ENCODE data around the gene ZNRF2.
A peak's percentile ranks its signal among the peaks of the same experiment; 100 is the strongest.
"Not testable (repeated sequence)": the region's sequence is repeated elsewhere in the genome, so short reads cannot be mapped to it uniquely, and the experiment has no call there.

Gene ZNRF2

DNA sequence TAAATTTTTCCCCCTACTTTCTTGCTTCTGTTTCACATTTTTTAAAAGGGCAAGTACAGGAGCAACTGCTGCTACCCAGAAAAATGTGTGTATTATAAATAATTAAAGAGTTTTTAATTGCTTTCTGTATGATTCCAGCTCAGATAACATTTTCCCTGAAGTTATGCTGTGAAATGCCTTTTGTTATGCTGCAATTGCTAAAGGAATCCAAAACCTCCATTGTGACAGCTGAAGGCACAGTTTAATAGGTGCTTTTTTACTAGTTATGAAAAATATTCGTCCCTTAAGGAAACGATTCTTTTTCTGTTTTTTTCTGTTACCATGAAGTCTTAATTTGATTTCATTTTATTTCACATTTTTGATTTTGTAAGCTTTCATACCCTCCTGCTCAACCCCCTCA, 83.2 kb downstream of the ZNRF2 start:
- no peak for TF ChIP-seq CTCF (conservative IDR thresholded peaks at IDR 0.05; ENCODE audit: low read depth, low read length)
- H3K4me3 ChIP-seq (ENCODE audit: low read length): no peak overlapping the region
- peak; percentile 28 for DNase-seq (ENCODE audit: low read depth)

DNA sequence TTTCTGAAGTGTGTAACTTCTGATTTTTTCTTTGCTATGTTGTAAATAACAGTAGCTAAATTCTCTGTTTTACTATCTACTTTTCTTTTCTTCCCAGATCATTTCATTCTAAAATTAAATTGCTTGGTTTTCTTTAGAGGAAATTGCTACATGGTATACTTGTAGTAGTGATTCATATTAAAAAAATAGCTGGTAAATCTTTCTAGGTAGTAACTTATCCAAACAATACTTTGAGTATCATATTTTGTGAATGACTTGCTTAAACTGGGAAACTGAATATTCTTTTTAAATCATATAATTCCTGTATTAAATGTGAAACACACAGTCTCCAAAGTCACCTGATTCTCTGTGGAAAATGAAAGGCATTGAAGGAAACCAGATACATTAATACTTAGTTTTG, 85.5 kb downstream of the ZNRF2 start:
- no peak overlapping the region for H3K4me3 ChIP-seq (ENCODE audit: low read length)
- no peak for DNase-seq (ENCODE audit: low read depth)
- TF ChIP-seq CTCF (conservative IDR thresholded peaks at IDR 0.05; ENCODE audit: low read depth, low read length): no peak

GRCh38 chr7:30371321-30371720, 86.9 kb downstream of the ZNRF2 start:
- H3K4me3 ChIP-seq (ENCODE audit: low read length): no peak overlapping the region
- no peak for DNase-seq (ENCODE audit: low read depth)
- no peak for TF ChIP-seq CTCF (conservative IDR thresholded peaks at IDR 0.05; ENCODE audit: low read depth, low read length)

GRCh38 chr7:30378275-30378674, 93.9 kb downstream of the ZNRF2 start:
- no peak for TF ChIP-seq CTCF (conservative IDR thresholded peaks at IDR 0.05; ENCODE audit: low read depth, low read length)
- DNase-seq (ENCODE audit: low read depth): no peak
- H3K4me3 ChIP-seq (ENCODE audit: low read length): no peak overlapping the region

DNA sequence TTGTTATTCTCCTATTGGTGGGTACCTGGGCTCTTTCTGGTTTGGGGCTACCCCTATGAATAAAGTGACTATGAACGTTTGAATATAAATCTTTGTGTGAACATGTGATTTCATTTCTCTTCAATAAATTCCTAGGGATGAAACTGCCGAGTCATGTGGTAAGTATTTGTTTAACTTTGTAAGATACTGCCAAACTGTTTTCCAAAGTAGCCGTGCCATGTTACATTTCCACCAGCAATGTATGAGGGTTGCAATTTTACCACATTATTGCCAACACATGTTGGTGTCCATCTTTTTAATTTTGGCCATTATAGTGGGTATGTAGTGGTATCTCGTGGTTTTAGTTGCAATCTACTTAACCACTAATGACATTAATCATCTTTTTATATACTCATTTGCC, 94.7 kb downstream of the ZNRF2 start:
- H3K4me3 ChIP-seq (ENCODE audit: low read length): no peak overlapping the region
- DNase-seq (ENCODE audit: low read depth): no peak
- TF ChIP-seq CTCF (conservative IDR thresholded peaks at IDR 0.05; ENCODE audit: low read depth, low read length): no peak

GRCh38 chr7:30379741-30380140, 95.3 kb downstream of the ZNRF2 start:
- no peak for TF ChIP-seq CTCF (conservative IDR thresholded peaks at IDR 0.05; ENCODE audit: low read depth, low read length)
- no peak for DNase-seq (ENCODE audit: low read depth)
- no peak overlapping the region for H3K4me3 ChIP-seq (ENCODE audit: low read length)

DNA sequence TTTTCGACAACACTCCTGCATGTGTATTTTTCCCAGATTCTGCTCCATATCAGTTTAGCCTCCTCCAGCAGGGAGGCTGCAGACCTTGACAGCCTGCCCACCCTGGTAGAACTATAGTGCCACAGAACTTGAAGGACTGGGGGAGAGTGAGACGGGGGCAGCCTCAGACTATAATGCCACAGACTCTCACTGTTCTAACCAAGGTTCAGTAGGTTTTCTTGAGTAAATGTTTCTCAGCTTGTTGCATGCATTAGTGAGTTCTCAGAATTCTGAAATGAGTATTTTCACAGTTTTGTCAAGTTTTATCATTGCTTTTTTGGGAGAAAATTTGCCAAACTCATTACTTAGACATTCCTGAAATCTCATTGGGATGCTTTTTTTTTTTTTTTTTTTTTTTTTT, 95.9 kb downstream of the ZNRF2 start:
- no peak overlapping the region for H3K4me3 ChIP-seq (ENCODE audit: low read length)
- no peak for DNase-seq (ENCODE audit: low read depth)
- TF ChIP-seq CTCF (conservative IDR thresholded peaks at IDR 0.05; ENCODE audit: low read depth, low read length): no peak

- H3K4me3 ChIP-seq (ENCODE audit: low read length); DNase-seq (ENCODE audit: low read depth): not testable (repeated sequence)
Observed at GRCh38 chr7:30380824-30381223, 96.4 kb downstream of the ZNRF2 start.

All from retinal pigment epithelial cell (primary cell).